Measurements from ENCODE around the gene SPATA2L. TPM values are rescaled to one million over a fixed set of nuclear protein-coding genes. Genes with fewer than 3 reads are reported as not detected.

The SPATA2L gene
- total and polyA plus RNA-seq, 2 of the 13 experiments (the other 11 are each of a cell fraction or from before 2014, with no cell fraction given) = 9.1 to 20.7 TPM

- TF ChIP-seq, protein P1, sequence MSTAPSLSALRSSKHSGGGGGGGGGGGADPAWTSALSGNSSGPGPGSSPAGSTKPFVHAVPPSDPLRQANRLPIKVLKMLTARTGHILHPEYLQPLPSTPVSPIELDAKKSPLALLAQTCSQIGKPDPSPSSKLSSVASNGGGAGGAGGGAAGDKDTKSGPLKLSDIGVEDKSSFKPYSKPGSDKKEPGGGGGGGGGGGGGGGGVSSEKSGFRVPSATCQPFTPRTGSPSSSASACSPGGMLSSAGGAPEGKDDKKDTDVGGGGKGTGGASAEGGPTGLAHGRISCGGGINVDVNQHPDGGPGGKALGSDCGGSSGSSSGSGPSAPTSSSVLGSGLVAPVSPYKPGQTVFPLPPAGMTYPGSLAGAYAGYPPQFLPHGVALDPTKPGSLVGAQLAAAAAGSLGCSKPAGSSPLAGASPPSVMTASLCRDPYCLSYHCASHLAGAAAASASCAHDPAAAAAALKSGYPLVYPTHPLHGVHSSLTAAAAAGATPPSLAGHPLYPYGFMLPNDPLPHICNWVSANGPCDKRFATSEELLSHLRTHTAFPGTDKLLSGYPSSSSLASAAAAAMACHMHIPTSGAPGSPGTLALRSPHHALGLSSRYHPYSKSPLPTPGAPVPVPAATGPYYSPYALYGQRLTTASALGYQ (CRISPR knock-in tag; IDR thresholded peaks at IDR 0.05) = peak; percentile 51; the same call in 1 of the 2 replicates
- TF ChIP-seq ZNF737 (CRISPR knock-in tag; IDR thresholded peaks at IDR 0.05; ENCODE audit: borderline replicate concordance) (no peak), SNAPC4 (CRISPR knock-in tag; IDR thresholded peaks at IDR 0.05) (no peak), CHCHD3 (CRISPR knock-in tag; IDR thresholded peaks at IDR 0.05) (peak; percentile 97), DZIP1 (CRISPR knock-in tag; IDR thresholded peaks at IDR 0.05) (peak; percentile 64; the same call in 1 of the 2 replicates), NR2F1 (CRISPR knock-in tag; IDR thresholded peaks at IDR 0.05) (0 out of 4 replicates have a peak, but pooled peaks of 1 of the 2 experiments have one; percentile 1), ZNF646 (CRISPR knock-in tag; IDR thresholded peaks at IDR 0.05) (no peak), ZNF501 (CRISPR knock-in tag; IDR thresholded peaks at IDR 0.05) (peak; percentile 76; the same call in 1 of the 2 replicates)
- TF ChIP-seq, protein P2, sequence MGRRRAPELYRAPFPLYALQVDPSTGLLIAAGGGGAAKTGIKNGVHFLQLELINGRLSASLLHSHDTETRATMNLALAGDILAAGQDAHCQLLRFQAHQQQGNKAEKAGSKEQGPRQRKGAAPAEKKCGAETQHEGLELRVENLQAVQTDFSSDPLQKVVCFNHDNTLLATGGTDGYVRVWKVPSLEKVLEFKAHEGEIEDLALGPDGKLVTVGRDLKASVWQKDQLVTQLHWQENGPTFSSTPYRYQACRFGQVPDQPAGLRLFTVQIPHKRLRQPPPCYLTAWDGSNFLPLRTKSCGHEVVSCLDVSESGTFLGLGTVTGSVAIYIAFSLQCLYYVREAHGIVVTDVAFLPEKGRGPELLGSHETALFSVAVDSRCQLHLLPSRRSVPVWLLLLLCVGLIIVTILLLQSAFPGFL (CRISPR knock-in tag; IDR thresholded peaks at IDR 0.05) = peak; percentile 26; the same call in 1 of the 2 replicates
These were observed 19.5 kb upstream of the SPATA2L start, which contains the start of the genes VPS9D1 and ZNF276 (continued) for GRCh38 chr16:89720813-89721545.
